HCT116 (cell line): Measurements from ENCODE around the gene BEND5. TPM values are rescaled to one million over a fixed set of nuclear protein-coding genes. Genes with fewer than 3 reads are reported as not detected.

Experiments used
- ATAC-seq: fragments of 200-7000 bp; cut with Tn5 transposase; 2 replicates; pipeline ENCODE4 v1.9.1; 2020; ENCODE audit warnings: mild to moderate bottlenecking, moderate library complexity
- BruUV-seq: library from RNA; stranded (reverse); fragments of 400-500 nt; replicated peaks from 2 replicates; lab custom pipeline; 2021; lab: Mats Ljungman, UMichigan
- CTCF ChIA-PET: fragments of 300-600 bp; sonication (Branson Sonifier 250); formaldehyde crosslinking; loops from one replicate; lab custom pipeline; 2021; ENCODE audit warnings: antibody characterized with exemption; lab: Charles Lee
- POLR2A ChIA-PET: fragments of 300-600, 350-600 bp; sonication (Branson Sonifier 250); formaldehyde crosslinking; loops from one replicate; lab custom pipeline; 2021; ENCODE audit warnings: antibody characterized with exemption; lab: Charles Lee
- RAD21 ChIA-PET, 2 experiments: fragments of 300-600 bp; sonication (Branson Sonifier 250); formaldehyde crosslinking; loops; one replicate each; lab custom pipeline; 2023; ENCODE audit warnings: low total read pairs in 2 of 2; ENCODE audit not compliant: uncharacterized antibody in 2 of 2, unreplicated experiment in 2 of 2, low non-redundant PET in 1 of 2; lab: Charles Lee
- DNase-seq: peaks from one replicate; pipeline ENCODE4 v3.0.0-alpha.2; 2010; ENCODE audit warnings: low read depth, low spot score
- H2AFZ ChIP-seq: fragments of 200-600 bp; shearing (Covaris generic), sonication (generic); 2 replicates; pipeline ENCODE4 v1.6.1; 2017; ENCODE audit warnings: low read depth, mixed run types, mixed read lengths, antibody characterized with exemption, low read length; ENCODE audit not compliant: poor library complexity, severe bottlenecking
- H3K27ac ChIP-seq: 2 replicates; pipeline ENCODE4 v1.5.1; 2012; ENCODE audit warnings: low read depth, low read length
- H3K27me3 ChIP-seq: fragments of 200-600 bp; sonication (generic); 2 replicates; pipeline ENCODE4 v1.6.1; 2016; ENCODE audit warnings: mixed run types, low read length, mixed read lengths; ENCODE audit not compliant: insufficient read depth
- H3K36me3 ChIP-seq, 2 experiments: fragments of 200-500 bp in 1 of 2; fragments of 200-600 bp in 1 of 2; sonication (Bioruptor generic) in 1 of 2; sonication (generic) in 1 of 2; 2 replicates each; pipeline versions ENCODE4 v1.5.1 to v1.6.1; 2014 to 2016; ENCODE audit warnings: low read length in 2 of 2, inconsistent platforms in 1 of 2, mixed read lengths in 1 of 2, mixed run types in 1 of 2; ENCODE audit not compliant: insufficient read depth in 2 of 2, control insufficient read depth in 1 of 2
- H3K4me1 ChIP-seq, 2 experiments: fragments of 200-600 bp in 1 of 2; sonication (generic) in 1 of 2; 2 replicates each; pipeline versions ENCODE4 v1.5.1 to v1.6.1; 2012 to 2017; ENCODE audit warnings: low read length in 2 of 2, inconsistent platforms in 1 of 2, mild to moderate bottlenecking in 1 of 2, mixed read lengths in 1 of 2, mixed run types in 1 of 2, moderate library complexity in 1 of 2; ENCODE audit not compliant: insufficient read depth in 2 of 2, control insufficient read depth in 1 of 2
- H3K4me2 ChIP-seq: fragments of 200-600 bp; sonication (generic); 2 replicates; pipeline ENCODE4 v1.6.1; 2017; ENCODE audit warnings: mixed run types, low read length, mixed read lengths
- H3K4me3 ChIP-seq, 2 experiments: fragments of 200-600 bp in 1 of 2; sonication (generic) in 1 of 2; replicated peaks in 1 of 2; 2 replicates each; pipeline ENCODE4 v1.5.1; 2011 to 2016; ENCODE audit warnings: low read length in 2 of 2, control low read depth in 1 of 2, low read depth in 1 of 2, mild to moderate bottlenecking in 1 of 2, mixed read lengths in 1 of 2, mixed run types in 1 of 2
- H3K79me2 ChIP-seq: fragments of 200-600 bp; sonication (generic); 2 replicates; pipeline ENCODE4 v1.6.1; 2017; ENCODE audit warnings: mild to moderate bottlenecking, mixed run types, low read length, moderate library complexity, mixed read lengths; ENCODE audit not compliant: insufficient read depth
- H3K9ac ChIP-seq: fragments of 200-600 bp; sonication (generic); 2 replicates; pipeline ENCODE4 v1.6.1; 2016; ENCODE audit warnings: low read length, mixed read lengths
- H3K9me2 ChIP-seq: fragments of 200-600 bp; sonication (generic), shearing (Covaris generic); 2 replicates; pipeline ENCODE4 v1.6.1; 2017; ENCODE audit warnings: mixed run types, mild to moderate bottlenecking, moderate library complexity; ENCODE audit not compliant: insufficient read depth
- H3K9me3 ChIP-seq, 2 experiments: fragments of 200-500 bp in 1 of 2; fragments of 200-600 bp in 1 of 2; sonication (Bioruptor generic) in 1 of 2; sonication (generic) in 1 of 2; 2 replicates each; pipeline ENCODE4 v1.6.1; 2014 to 2017; ENCODE audit warnings: low read length in 2 of 2, mixed read lengths in 2 of 2, inconsistent platforms in 1 of 2, low read depth in 1 of 2, mild to moderate bottlenecking in 1 of 2, mixed run types in 1 of 2, moderate library complexity in 1 of 2; ENCODE audit not compliant: control insufficient read depth in 1 of 2, insufficient read depth in 1 of 2
- H4K20me1 ChIP-seq: fragments of 200-600 bp; sonication (generic), shearing (Covaris generic); 2 replicates; pipeline ENCODE4 v1.6.1; 2017; ENCODE audit warnings: mixed run types, mild to moderate bottlenecking, moderate library complexity; ENCODE audit not compliant: insufficient read depth
- CTCF ChIP-seq, 3 experiments: fragments of 200-600 bp in 1 of 3; sonication (generic) in 1 of 3; IDR thresholded peaks in 2 of 3; conservative IDR thresholded peaks in 1 of 3; 2 replicates each; pipeline ENCODE4 v1.5.1; 2012 to 2017; ENCODE audit warnings: low read depth in 2 of 3, low read length in 2 of 3, antibody characterized with exemption in 1 of 3, borderline replicate concordance in 1 of 3, control low read depth in 1 of 3, mild to moderate bottlenecking in 1 of 3, mixed read lengths in 1 of 3, mixed run types in 1 of 3, moderate library complexity in 1 of 3; ENCODE audit not compliant: insufficient read depth in 1 of 3
- ELF1 ChIP-seq: IDR thresholded peaks from 2 replicates; pipeline ENCODE4 v1.6.1; 2012; ENCODE audit warnings: low read depth, borderline replicate concordance
- EZH2 ChIP-seq: fragments of 200-600 bp; sonication (generic); IDR thresholded peaks from 2 replicates; pipeline ENCODE4 v1.6.1; 2017; ENCODE audit warnings: antibody characterized with exemption, mixed run types
- FOSL1 ChIP-seq: IDR thresholded peaks from 2 replicates; pipeline ENCODE4 v1.6.1; 2012; ENCODE audit warnings: low read depth
- POLR2AphosphoS5 ChIP-seq: IDR thresholded peaks from 2 replicates; pipeline ENCODE4 v1.6.1; 2011; ENCODE audit warnings: mild to moderate bottlenecking, low read depth, low read length, moderate library complexity
- RAD21 ChIP-seq: IDR thresholded peaks from 2 replicates; pipeline ENCODE4 v1.6.1; 2012; ENCODE audit warnings: low read depth, mild to moderate bottlenecking
- SP1 ChIP-seq: IDR thresholded peaks from 2 replicates; pipeline ENCODE4 v1.6.1; 2012; ENCODE audit warnings: low read depth
- SRF ChIP-seq: IDR thresholded peaks from 2 replicates; pipeline ENCODE4 v1.6.1; 2012; ENCODE audit warnings: low read depth
- TCF7L2 ChIP-seq: IDR thresholded peaks from 2 replicates; pipeline ENCODE4 v1.7.0; 2011; ENCODE audit warnings: borderline replicate concordance, inconsistent platforms; ENCODE audit not compliant: insufficient read depth, insufficient read length; ENCODE audit errors: extremely low read depth
- ZBTB33 ChIP-seq: IDR thresholded peaks from 2 replicates; pipeline ENCODE4 v1.6.1; 2011; ENCODE audit warnings: mild to moderate bottlenecking, low read length, moderate library complexity; ENCODE audit not compliant: insufficient replicate concordance; ENCODE audit errors: extremely low read depth
- ZFX ChIP-seq: fragments of 450-650 bp; IDR thresholded peaks from 2 replicates; pipeline ENCODE4 v1.6.1; 2017
- ZNF274 ChIP-seq: fragments of 200-500 bp; sonication (Bioruptor generic); IDR thresholded peaks from 2 replicates; pipeline ENCODE4 v1.6.1; 2014; ENCODE audit warnings: mild to moderate bottlenecking, low read depth, low read length, inconsistent platforms
- intact Hi-C: fragments of 100-400 bp; cut with micrococcal nuclease; formaldehyde crosslinking; loops from 2 replicates; pipeline ENCODE4 v1.10.0; 2022
- total RNA-seq: library from RNA; stranded (reverse); gene quantifications from one replicate; pipeline ENCODE4 v1.2.1, GENCODE V29; 2021; ENCODE audit not compliant: unreplicated experiment

The BEND5 gene
- total RNA-seq, 1 experiment from 2014 or later, result not detected

GRCh38 chr1:48697066-48697707, 79.5 kb downstream of the BEND5 start:
- ChIA-PET RAD21 (no interaction called here), POLR2A (no interaction called here), CTCF (interaction anchor here (0.6 to 3.3 kb wide), 3 partner anchors 9 to 20 kb away, joined by 3 to 21 read pairs (median 4); no protein-coding TSS in a partner anchor)
- Histone ChIP-seq H3K4me3 (no peak overlapping the region), H3K27ac (no peak overlapping the region), H3K27me3 (peaks cover 42% of the 10 kb centered on the region), H4K20me1 (no peaks in the 10 kb centered on the region), H3K4me1 (peaks cover 0 to 7% of the 10 kb centered on the region in 2 experiments; a peak in 2 of 4 replicates), H3K36me3 (no peaks in the 10 kb centered on the region), H3K9me2 (no peaks in the 10 kb centered on the region), H3K9me3 (no peaks in the 10 kb centered on the region), H3K79me2 (no peaks in the 10 kb centered on the region), H3K4me2 (no peak overlapping the region), H2AFZ (no peak overlapping the region), H3K9ac (no peak overlapping the region)
- DNase-seq (peak; percentile 18), ATAC-seq (peak; percentile 83)
- BruUV-seq, result no TSS peak
- peak; percentile 51 to 93 (median 92) for TF ChIP-seq CTCF (IDR thresholded peaks at IDR 0.05 in 2 of 3, conservative IDR thresholded peaks at IDR 0.05 in 1 of 3; ENCODE audit: borderline replicate concordance in 1 of 3, insufficient read depth in 1 of 3, low read depth in 2 of 3, low read length in 2 of 3)
- TF ChIP-seq RAD21, result peak; percentile 55
- no peak for TF ChIP-seq POLR2AphosphoS5
- intact Hi-C loops, result loop anchor here (1.0 to 5.0 kb wide), 2 partner anchors 125 to 145 kb away; no protein-coding TSS in a partner anchor

- DNase-seq (no peak), ATAC-seq (no peak)
- BruUV-seq, result no TSS peak
- no peaks in the 10 kb centered on the region for H3K9me3 ChIP-seq
- H3K9me2 ChIP-seq, result no peaks in the 10 kb centered on the region
- H3K4me3 ChIP-seq, result no peak overlapping the region
- no peaks in the 10 kb centered on the region for H3K79me2 ChIP-seq
- peaks cover 45% of the 10 kb centered on the region for H3K27me3 ChIP-seq
- RAD21 ChIA-PET, result no interaction called here
- no peak overlapping the region for H3K9ac ChIP-seq
- intact Hi-C loops, result loop anchor here (5.0 kb wide), 1 partner anchor 143 kb away; no protein-coding TSS in a partner anchor
- CTCF ChIA-PET, result interaction anchor here (3.3 kb wide), 1 partner anchor 18 kb away, joined by 21 read pairs; no protein-coding TSS in a partner anchor
- no peak overlapping the region for H3K4me2 ChIP-seq
- H3K4me1 ChIP-seq, result peaks cover 0 to 7% of the 10 kb centered on the region in 2 experiments; a peak in 2 of 4 replicates
- H4K20me1 ChIP-seq, result no peaks in the 10 kb centered on the region
- no peaks in the 10 kb centered on the region for H3K36me3 ChIP-seq
- H2AFZ ChIP-seq, result no peak overlapping the region
- POLR2A ChIA-PET, result no interaction called here
- no peak overlapping the region for H3K27ac ChIP-seq
- TF ChIP-seq ZBTB33 (no peak), ZNF274 (no peak), ELF1 (no peak), TCF7L2 (no peak), FOSL1 (no peak), ZFX (no peak), SP1 (no peak), CTCF (IDR thresholded peaks at IDR 0.05 in 2 of 3, conservative IDR thresholded peaks at IDR 0.05 in 1 of 3; ENCODE audit: borderline replicate concordance in 1 of 3, insufficient read depth in 1 of 3, low read depth in 2 of 3, low read length in 2 of 3) (no peak), SRF (no peak), EZH2 (no peak)
Measured at GRCh38 chr1:48695161-48695560, 81.5 kb downstream of the BEND5 start.
